Measurements from ENCODE around the gene TDRD1. TPM values are rescaled to one million over a fixed set of nuclear protein-coding genes. Genes with fewer than 3 reads are reported as not detected.

The TDRD1 gene
- total RNA-seq, 1 donor, result 0.72 TPM

- Histone ChIP-seq H4K20me1 (ENCODE audit: insufficient read depth, low read length) (no peaks in the 10 kb centered on the region), H3K4me3 (ENCODE audit: insufficient read depth, low read length) (no peak overlapping the region), H3K36me3 (ENCODE audit: insufficient read depth, low read length) (no peaks in the 10 kb centered on the region), H3K9me3 (ENCODE audit: low read depth, low read length) (no peaks in the 10 kb centered on the region), H3K27me3 (ENCODE audit: insufficient read depth, low read length) (peaks cover 22% of the 10 kb centered on the region), H3K27ac (ENCODE audit: low read depth, low read length) (no peak overlapping the region), H3K79me2 (ENCODE audit: insufficient read depth, low read length) (no peaks in the 10 kb centered on the region), H2AFZ (ENCODE audit: low read length) (no peak overlapping the region), H3K4me2 (ENCODE audit: insufficient read depth, low read length) (no peak overlapping the region), H3K4me1 (ENCODE audit: insufficient read depth, low read length) (peaks cover under 1% of the 10 kb centered on the region)
- TF ChIP-seq CTCF (IDR thresholded peaks at IDR 0.05; ENCODE audit: extremely low read depth, low read depth, low read length), result no peak
- no peak for DNase-seq (ENCODE audit: insufficient read length, low spot score, missing footprints)
Measured at GRCh38 chr10:114276671-114277070, 97.5 kb downstream of the TDRD1 start.

GRCh38 chr10:114278140-114278883, 99.2 kb downstream of the TDRD1 start:
- H2AFZ ChIP-seq (ENCODE audit: low read length), result no peak overlapping the region
- DNase-seq (ENCODE audit: insufficient read length, low spot score, missing footprints), result no peak
- no peak overlapping the region for H3K4me2 ChIP-seq (ENCODE audit: insufficient read depth, low read length)

GRCh38 chr10:114278884-114279191, 99.7 kb downstream of the TDRD1 start:
- TF ChIP-seq CTCF (IDR thresholded peaks at IDR 0.05; ENCODE audit: extremely low read depth, low read depth, low read length), result no peak
- H3K9me3 ChIP-seq (ENCODE audit: low read depth, low read length), result no peaks in the 10 kb centered on the region
- H3K79me2 ChIP-seq (ENCODE audit: insufficient read depth, low read length), result no peaks in the 10 kb centered on the region
- H3K4me1 ChIP-seq (ENCODE audit: insufficient read depth, low read length), result no peaks in the 10 kb centered on the region
- H3K27ac ChIP-seq (ENCODE audit: low read depth, low read length), result no peak overlapping the region
- H4K20me1 ChIP-seq (ENCODE audit: insufficient read depth, low read length), result no peaks in the 10 kb centered on the region
- DNase-seq (ENCODE audit: insufficient read length, low spot score, missing footprints), result no peak
- no peaks in the 10 kb centered on the region for H3K36me3 ChIP-seq (ENCODE audit: insufficient read depth, low read length)
- peaks cover 25% of the 10 kb centered on the region for H3K27me3 ChIP-seq (ENCODE audit: insufficient read depth, low read length)
- H3K4me3 ChIP-seq (ENCODE audit: insufficient read depth, low read length), result no peak overlapping the region
- no peak overlapping the region for H2AFZ ChIP-seq (ENCODE audit: low read length)
- H3K4me2 ChIP-seq (ENCODE audit: insufficient read depth, low read length), result no peak overlapping the region

More at GRCh38 chr10:114278140-114278883, 99.2 kb downstream of the TDRD1 start:
- Histone ChIP-seq H3K79me2 (ENCODE audit: insufficient read depth, low read length) (no peaks in the 10 kb centered on the region), H4K20me1 (ENCODE audit: insufficient read depth, low read length) (no peaks in the 10 kb centered on the region), H3K4me1 (ENCODE audit: insufficient read depth, low read length) (no peaks in the 10 kb centered on the region), H3K9me3 (ENCODE audit: low read depth, low read length) (no peaks in the 10 kb centered on the region), H3K27me3 (ENCODE audit: insufficient read depth, low read length) (peaks cover 25% of the 10 kb centered on the region), H3K36me3 (ENCODE audit: insufficient read depth, low read length) (no peaks in the 10 kb centered on the region), H3K27ac (ENCODE audit: low read depth, low read length) (no peak overlapping the region), H3K4me3 (ENCODE audit: insufficient read depth, low read length) (no peak overlapping the region)
- no peak for TF ChIP-seq CTCF (IDR thresholded peaks at IDR 0.05; ENCODE audit: extremely low read depth, low read depth, low read length)

- no peak for TF ChIP-seq CTCF (IDR thresholded peaks at IDR 0.05; ENCODE audit: extremely low read depth, low read depth, low read length)
- no peak for DNase-seq (ENCODE audit: insufficient read length, low spot score, missing footprints)
Measured at GRCh38 chr10:114279289-114279688, 100.1 kb downstream of the TDRD1 start.

More at GRCh38 chr10:114279289-114279688, 100.1 kb downstream of the TDRD1 start:
- Histone ChIP-seq H3K27ac (ENCODE audit: low read depth, low read length) (no peak overlapping the region), H4K20me1 (ENCODE audit: insufficient read depth, low read length) (no peaks in the 10 kb centered on the region), H3K4me3 (ENCODE audit: insufficient read depth, low read length) (no peak overlapping the region), H3K36me3 (ENCODE audit: insufficient read depth, low read length) (no peaks in the 10 kb centered on the region), H3K4me2 (ENCODE audit: insufficient read depth, low read length) (no peak overlapping the region), H3K9me3 (ENCODE audit: low read depth, low read length) (no peaks in the 10 kb centered on the region), H3K79me2 (ENCODE audit: insufficient read depth, low read length) (no peaks in the 10 kb centered on the region), H2AFZ (ENCODE audit: low read length) (no peak overlapping the region), H3K4me1 (ENCODE audit: insufficient read depth, low read length) (no peaks in the 10 kb centered on the region), H3K27me3 (ENCODE audit: insufficient read depth, low read length) (peaks cover 20% of the 10 kb centered on the region)
